Glomerular visceral epithelial cell (primary cell): ENCODE results near the gene CNOT4.
"Not testable (repeated sequence)": the region's sequence is repeated elsewhere in the genome, so short reads cannot be mapped to it uniquely, and the experiment has no call there.

Experiments
- DNase-seq: peaks from one replicate; pipeline ENCODE4 v3.0.0-alpha.2; 2016; ENCODE audit errors: extremely low spot score

Gene CNOT4

DNA sequence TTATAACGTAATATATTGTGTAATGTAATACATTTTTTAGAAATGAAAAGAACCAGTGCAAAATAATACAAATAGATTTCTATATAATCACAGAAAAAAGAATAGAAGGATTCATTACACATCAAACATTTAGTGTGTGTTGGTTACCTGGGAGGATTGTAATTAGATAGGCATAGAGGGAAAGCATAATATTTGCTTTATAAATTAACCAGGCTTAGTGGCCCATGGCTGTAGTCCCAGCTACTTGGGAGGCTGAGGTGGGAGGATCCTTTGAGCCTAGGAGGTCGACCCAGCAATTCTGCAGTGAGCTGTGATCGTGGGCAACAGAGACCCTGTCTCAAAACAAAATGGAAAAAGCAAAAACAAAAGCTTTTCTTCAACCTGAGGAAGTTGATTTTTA lies 5.0 kb upstream of the CNOT4 start:
- no peak for DNase-seq

DNA sequence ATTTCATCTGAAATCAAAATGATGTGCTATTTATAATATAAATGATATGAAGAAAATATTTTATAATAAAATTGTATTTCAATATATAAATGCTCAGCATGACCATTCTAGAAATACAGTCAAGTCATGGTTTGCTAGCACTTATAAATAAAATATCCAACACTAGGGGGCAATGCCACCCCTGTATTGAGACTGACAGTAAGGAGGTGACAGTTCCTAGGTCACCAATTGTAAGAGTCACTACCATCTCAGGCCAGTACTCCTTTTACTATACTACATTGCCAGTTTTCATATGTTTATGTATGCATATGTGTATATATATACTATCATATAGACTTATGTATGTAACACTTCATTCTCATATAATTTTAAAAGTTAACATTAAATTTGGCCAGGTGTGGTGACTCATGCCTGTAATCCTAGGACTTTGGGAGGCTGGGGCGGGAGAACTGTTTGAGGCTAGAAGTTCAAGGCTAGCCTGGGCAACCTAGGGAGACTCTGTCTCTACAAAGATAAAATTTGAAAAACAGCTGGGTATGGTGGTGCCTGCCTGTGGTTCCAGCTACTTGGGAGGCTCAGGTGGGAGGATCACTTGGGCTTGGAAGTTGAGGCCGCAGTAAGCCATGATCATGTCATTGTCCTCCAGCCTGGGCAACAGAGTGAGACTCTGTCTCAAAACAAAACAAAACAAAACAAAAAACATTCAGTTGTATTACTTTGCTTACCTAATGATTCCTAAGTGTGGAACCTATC lies 2.4 kb upstream of the CNOT4 start:
- peak; percentile 46 for DNase-seq

DNA sequence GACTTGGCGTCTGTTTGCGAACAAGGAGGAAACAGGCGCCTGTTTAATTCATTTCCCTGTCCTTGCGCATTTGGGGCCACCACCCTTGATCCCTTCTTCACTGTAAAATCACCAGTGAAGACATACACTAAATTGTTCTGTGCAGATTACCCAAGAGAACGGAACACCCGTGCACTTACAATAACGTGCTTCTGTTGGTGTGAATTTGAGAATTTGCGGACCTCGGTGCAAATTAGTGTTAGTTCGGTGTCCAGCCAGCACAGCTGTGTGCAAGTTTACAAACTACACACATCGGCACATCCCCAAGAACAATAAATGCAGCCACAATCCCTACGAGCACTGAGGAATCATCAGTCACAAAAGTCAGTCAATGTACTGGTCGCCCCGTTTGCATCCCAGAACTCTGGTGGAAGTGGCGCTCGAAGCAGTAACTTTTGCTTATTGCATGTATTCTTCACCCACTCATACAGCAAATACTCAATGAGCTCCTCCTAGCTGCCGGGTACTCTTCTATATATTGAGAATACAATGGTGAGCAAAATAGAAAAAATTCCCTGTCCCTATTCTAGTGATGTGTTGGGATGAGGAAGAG lies 786 bp upstream of the CNOT4 start:
- no peak for DNase-seq

DNA sequence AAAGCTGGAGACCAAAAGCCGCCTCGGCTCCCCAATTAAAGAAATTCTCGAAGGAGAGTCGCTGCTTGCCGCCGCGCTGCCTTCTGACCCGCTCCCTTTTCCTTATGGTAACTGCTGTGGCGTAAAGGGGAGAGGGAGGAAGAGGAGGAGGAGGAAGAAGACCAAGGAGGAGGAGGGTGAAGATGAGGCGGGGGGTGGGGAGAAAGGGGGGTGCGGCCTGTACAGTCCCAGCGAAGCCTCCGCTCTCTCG lies 388 bp downstream of the CNOT4 start:
- DNase-seq = peak; percentile 79

DNA sequence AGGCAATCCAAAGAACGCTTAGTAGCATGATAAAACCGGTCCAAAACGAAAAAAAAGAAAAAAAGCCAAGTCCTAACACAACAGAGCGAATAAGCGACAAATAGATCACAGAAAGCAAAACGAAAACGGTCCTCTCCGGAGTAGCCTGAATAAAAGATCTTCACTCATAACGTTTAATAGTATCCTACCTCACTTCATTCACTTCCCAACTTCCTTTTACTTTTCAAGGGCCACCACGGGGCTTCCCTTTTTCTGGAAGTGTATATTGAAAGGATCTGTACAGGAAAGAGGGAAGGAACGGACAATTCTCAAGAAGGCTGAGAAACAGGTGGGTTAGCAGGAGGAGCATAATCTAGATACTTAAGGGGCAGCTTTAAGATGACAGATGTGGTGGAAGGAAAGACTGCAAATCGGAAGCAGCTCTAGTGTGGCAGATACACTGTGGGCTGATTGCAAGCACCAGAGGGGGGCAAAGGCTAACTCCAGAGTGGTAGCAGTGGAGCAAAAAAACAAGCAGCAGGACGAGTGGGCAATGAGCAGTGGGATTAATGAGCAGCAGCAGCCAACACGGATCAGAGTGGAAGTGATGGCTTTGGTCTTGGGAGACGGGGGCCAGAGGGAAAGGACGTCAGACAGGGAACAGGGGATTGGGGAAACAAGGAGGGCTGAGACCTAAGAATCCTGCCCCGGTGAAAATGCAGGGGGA lies 866 bp downstream of the CNOT4 start:
- DNase-seq = peak; percentile 37

DNA sequence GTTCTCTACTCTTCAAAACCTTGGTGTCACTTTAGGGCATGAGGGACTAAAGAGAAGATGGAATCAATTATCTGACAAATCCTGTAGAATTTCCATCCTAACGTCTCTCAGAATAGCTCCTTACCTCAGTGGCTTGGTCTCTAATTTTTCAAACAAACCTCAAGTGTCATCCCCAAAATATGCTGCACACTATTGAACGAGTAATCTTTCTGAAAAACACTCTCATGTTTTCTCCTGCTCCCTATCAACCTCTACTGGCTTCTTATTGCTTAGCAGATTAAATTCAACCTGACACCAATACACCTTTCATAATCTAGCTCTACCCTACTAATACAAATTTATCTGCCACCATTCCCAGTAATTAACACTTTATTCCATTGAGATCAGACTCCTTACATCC lies 8.5 kb downstream of the CNOT4 start:
- DNase-seq = no peak

DNA sequence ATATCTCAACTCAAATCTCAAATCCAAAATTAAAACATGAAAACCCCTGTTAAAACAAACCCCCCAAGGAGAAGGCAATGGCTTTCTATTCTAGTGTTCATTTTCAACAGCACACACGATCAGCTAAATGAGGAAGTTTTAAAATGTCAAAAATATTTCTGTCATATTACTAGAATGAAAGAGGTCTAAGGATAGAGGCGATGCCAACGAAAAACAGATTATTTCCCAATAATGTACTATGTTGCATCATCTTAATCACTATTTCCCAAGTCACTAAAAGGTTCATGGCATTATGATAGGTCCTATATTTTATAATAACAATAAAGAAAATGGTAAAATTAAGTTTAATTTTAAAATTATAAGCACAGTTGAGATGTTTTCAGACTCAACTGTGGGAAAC lies 10.1 kb downstream of the CNOT4 start:
- DNase-seq = no peak

DNA sequence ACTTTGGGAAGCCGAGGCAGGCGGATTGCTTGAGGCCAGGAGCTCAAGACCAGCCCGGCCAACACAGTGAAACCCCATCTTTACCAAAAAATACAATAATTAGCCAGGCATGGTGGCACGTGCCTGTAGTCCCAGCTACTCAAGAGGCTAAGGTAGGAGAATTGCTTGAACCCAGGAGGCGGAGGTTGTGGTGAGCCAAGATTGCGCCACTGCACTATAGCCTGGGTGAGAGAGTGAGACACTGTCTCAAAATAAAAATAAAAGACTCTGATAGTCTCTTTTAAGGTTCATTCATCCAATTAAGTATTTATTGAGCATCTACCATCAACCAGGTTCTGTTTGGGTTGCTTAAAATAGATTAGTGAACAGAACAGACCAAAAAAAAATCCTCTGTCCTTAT lies 12.7 kb downstream of the CNOT4 start:
- not testable (repeated sequence) for DNase-seq

DNA sequence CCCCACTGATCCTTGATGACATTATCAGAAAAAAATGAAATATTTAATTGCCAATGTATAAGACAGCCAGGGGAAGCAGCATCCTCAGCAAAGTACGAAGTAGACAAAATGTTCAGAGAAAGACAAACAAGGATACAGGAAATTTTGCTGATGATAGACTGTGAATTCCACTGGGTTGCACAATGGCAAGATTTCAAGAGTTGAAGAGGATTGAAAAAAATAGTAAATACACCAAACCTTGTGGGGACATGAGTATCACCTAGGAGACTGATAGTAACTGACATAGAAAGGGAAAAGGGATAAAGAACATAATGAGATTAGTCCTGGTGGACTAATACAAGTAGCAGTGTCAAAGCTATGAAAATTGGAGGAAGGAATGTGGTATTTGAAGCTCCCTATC lies 16.5 kb downstream of the CNOT4 start:
- DNase-seq = no peak

DNA sequence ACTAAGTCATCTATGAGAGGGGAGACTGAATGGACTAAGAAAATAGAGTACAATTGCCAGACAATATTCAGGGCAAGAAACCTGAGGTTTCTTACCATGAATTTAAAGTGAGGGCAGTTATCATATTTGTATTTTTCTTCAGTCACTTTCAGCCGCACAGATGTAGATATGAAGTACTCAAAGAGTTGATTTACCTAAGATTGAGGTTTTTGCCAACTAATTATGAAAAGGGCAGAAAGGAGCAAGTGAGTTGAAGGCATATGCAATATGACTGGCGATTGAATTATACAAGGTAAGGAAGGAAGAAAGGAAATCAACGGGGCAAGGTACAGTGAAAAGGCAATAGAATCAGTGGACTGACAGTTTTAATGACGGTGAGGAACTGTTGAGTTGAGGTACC lies 17.8 kb downstream of the CNOT4 start:
- no peak for DNase-seq

DNA sequence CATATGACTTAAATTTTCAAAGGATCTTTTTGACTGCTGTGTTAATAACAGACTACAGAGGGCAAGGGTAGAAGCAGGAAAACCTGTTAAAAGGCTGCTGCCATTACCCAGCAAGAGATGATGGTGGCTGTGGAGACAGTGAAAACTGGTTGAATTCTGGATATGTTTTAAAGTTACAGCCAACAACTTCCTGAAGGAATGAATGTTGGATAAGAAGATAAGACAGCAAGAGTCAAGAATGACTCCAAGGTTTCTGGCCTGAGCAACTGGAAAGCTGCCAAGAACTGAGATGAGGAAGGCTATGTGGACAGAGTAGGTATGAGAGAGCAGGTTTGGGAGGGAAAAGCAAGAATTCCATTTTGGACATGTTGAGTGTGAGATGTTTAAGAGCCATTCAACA lies 19.1 kb downstream of the CNOT4 start:
- DNase-seq = peak; percentile 33

DNA sequence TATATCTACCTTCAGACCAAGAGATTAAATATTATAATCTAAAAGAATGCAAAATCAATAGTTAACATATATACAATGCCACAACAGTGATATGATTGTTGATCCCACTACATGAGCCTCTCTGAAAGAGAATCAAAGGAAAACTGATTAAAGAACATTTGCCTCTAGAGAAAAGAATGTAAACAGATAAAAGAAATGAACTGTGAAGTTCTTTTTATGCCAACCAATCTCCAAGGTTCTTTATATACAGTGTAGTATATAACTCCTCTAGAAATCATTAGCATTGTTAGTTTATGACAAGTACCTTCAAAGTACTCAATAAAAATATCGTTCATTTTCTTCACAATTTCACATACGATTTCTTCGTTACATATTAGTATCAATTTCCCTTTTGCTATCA lies 20.1 kb downstream of the CNOT4 start:
- no peak for DNase-seq

DNA sequence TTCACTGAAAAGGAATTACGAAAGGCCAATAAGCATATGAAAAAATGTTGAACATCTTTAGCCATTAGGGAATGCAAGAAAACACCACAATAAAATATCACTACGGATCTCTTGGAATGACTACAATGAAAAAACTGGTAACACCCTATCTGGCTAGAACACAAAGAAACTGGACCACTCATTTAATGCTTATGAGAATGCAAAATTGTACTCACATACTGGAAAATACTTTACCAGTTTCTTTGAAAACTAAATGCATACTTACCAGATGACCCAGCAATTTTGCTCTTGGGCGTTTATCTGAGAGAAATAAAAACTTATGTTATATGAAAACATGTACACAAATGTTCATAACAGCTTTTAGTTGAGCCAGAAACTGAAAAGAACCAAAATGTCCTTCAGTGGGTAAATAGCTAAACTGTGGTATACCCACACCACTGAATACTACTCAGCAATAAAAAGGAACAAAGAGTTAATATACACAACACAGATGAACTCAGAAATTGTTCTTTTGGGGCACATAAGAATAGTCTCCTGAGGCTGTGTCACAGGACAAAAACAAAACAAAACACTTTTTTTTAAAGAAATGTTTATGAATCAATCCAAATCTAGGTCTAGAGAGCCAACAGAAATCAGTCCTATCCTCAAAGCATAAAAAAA lies 23.5 kb downstream of the CNOT4 start:
- no peak for DNase-seq

DNA sequence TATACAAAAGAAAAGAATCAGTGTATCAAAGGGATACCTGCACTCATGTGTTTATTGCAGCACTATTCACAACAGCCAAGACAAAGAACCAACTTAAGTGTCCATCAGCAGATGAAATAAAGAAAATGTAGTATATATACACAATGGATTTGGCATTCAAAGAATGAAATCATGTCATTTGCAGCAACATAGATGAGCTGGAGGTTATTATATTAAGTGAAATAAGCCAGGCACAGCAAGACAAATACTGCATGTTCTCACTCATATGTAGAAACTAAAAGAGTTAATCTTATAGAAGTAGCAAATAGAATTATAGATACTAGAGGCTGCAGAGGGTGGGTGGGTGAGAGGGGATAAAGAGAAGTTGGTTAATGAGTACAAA lies 28.3 kb downstream of the CNOT4 start:
- no peak for DNase-seq

DNA sequence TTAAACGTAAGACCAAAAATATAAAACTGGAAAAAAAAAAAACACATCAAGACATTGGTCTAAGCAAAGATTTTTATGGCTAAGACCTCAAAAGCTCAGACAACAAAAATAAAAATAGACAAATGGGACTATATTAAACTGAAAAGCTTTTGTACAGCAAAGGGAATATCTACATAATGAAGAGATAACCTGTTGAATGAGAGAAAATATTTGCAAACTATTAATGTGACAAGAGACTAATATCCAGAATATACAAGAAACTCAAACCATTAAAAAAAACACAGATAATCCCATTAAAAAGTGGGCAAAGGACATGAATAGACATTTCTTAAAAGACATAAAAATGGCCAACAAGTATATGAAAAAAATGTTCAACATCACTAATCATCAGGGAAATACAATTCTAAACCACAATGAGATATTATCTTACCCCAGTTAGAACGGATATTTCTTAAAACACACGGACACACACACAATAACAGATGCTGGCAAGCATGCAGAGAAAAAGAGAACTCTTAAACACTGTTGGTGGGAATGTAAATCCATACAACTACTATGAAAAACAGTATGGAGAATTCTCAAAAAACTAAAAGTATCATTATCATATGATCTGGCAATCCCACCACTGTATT lies 28.8 kb downstream of the CNOT4 start:
- DNase-seq = no peak

DNA sequence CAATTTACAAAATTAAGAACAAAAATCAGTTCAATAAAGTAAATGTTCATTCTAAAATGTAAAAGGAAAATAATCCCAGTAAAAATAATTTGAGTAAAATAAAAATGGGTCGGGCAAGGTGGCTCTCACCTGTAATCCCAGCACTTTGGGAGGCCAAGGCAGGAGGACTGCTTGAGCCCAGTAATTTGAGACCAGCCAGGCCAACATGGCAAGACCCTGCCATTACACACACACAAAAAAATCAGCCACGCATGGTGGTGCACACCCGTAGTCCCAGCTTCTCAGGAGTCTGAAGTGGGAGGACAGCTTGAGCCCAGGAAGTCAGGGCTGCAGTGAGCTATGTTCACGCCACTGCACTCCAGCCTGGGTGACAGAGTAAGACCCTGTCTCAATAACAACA lies 34.4 kb downstream of the CNOT4 start:
- no peak for DNase-seq

DNA sequence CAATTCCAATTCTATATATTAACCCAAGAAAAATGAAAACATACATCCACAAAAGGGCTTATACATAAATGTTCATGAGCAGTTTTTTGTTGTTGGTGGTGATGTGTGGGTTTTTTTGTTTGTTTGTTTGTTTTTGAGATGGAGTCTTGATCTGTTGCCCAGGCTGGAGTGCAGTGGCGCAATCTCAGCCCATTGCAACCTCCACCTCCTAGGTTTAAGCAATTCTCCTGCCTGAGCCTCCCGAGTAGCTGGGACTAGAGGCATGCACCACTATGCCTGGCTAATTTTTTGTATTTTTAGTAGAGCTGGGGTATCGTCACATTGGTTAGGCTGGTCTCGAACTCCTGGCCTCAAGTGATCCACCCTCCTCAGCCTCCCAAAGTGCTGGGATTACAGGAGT lies 40.2 kb downstream of the CNOT4 start:
- not testable (repeated sequence) for DNase-seq

DNA sequence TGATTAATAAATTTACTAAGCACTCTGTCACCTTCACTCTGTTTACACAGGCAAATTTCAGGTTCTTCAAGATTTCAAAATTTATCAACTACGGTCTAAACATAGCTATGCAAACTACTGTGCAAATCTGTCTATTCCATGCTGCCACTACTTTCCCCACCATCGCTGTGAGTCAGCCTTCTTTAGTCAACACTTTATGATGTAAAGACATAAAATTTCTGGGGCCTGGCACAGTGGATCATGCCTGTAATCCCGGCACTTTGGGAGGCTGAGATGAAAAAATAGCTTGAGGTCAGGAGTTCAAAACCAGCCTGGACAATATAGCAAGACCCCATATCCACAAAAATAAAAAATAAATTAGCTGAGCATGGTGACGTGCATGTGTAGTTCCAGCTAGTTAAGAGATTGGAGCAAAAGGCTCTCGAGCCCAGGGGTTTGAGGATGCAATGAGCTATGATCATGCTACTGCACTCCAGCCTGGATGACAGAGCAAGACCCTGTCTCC lies 42.6 kb downstream of the CNOT4 start:
- DNase-seq = peak; percentile 0

DNA sequence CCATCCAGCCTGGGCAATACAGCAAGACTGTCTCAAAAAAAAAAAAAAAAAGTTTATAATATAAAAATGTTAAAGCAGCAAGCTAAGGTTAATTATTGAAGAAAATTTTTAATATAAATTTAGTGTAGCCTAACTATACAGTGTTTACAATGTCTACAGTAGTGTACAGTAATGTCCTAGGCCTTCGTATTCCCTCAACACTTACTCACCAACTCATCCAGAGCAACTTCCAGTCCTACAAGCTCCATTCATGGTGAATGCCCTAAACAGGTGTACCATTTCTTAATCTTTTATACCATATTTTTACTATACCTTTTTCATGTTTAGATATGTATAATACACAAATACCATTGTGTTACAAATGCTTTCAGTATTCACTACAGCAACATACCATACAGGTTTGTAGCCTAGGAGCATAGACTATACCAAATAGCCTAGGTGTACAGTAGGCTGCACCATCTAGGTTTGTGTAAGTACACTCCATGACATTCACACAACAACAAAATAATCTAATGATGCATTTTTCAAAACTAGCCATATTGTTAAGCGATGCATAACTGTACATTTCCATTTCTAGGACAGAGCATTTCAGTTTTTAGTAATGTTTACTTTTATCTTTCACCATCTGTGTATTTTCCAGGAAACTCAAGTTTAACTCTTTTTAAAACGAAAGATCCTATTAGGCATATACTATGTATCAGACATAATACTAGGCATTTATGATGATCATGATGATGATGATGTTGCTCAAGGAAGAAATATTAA lies 43.3 kb downstream of the CNOT4 start:
- no peak for DNase-seq

DNA sequence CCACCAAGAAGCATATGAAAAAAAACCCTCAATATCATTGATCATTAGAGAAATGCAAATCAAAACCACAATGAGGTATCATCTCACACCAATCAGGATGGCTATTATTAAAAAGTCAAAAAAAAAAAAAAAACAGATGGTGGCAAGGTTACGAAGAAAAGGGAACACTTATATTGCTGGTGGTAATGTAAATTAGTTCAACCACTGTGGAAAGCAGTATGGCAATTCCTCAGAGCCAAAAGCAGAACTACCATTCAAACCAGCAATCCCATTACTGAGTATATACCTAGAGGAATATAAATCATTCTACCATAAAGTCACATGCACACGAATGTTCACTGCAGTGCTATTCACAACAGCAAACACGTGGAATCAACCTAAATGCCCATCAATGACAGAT lies 46.0 kb downstream of the CNOT4 start:
- no peak for DNase-seq

DNA sequence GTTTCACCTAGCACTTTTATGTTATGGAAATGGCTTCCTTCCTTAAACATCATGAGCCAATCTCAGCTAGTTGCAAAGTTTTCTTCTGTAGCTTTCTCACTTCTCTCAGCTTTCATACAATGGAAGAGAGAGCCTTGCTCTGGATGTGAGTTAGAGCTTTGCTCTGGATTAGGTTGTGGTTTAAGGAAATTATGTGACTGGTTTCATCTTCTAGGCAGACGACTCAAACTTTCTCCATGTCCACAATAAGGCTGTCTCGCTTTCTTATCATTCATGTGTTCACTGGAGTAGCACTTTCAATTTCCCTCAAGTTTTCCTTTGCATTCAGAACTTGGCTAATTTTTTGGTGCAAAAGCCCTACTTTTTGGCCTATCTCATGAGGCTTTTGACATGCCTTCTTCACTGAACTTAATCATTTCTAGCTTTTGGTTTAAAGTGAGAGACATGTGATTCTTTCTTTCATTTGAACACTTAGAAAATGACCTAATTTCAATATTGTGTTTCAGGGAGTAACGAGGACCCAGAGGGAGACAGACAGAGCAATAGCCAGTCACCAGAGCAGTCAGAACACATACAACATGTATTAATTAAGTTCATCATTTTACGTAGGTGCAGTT lies 49.8 kb downstream of the CNOT4 start:
- no peak for DNase-seq
